Bronchial epithelial cell (primary cell): ENCODE measurements around the gene ASIC2. TPM values are rescaled to one million over a fixed set of nuclear protein-coding genes. Genes with fewer than 3 reads are reported as not detected.

Experiments used
- DNase-seq: peaks from one replicate; pipeline ENCODE4 v3.0.0-alpha.2; 2010; ENCODE audit warnings: low read depth
- FAIRE-seq: peaks from 2 replicates; lab custom pipeline; 2011; peaks lifted over from hg19 to GRCh38; lab: Jason Lieb, UNC
- H3K27me3 ChIP-seq: 2 replicates; pipeline ENCODE4 v1.5.1; 2011; ENCODE audit warnings: low read length; ENCODE audit not compliant: control insufficient read depth, insufficient read depth
- H3K36me3 ChIP-seq: 2 replicates; pipeline ENCODE4 v1.5.1; 2011; ENCODE audit warnings: low read length; ENCODE audit not compliant: control insufficient read depth, insufficient read depth
- H3K4me3 ChIP-seq: 2 replicates; pipeline ENCODE4 v1.5.1; 2011; ENCODE audit warnings: mild to moderate bottlenecking, low read depth, low read length, control low read depth
- CTCF ChIP-seq: IDR thresholded peaks from 2 replicates; pipeline ENCODE4 v1.5.1; 2011; ENCODE audit warnings: mild to moderate bottlenecking, moderate library complexity, low read length, control low read depth, inconsistent platforms; ENCODE audit not compliant: insufficient read depth, severe bottlenecking
- total RNA-seq: library from RNA; depleted of rRNA; stranded (reverse); fragments of >200 nt; gene quantifications from 2 replicates; pipeline ENCODE4 v1.2.1, GENCODE V29; 2014

Gene ASIC2
- total RNA-seq, 1 donor from 2014 or later, result not detected

DNA sequence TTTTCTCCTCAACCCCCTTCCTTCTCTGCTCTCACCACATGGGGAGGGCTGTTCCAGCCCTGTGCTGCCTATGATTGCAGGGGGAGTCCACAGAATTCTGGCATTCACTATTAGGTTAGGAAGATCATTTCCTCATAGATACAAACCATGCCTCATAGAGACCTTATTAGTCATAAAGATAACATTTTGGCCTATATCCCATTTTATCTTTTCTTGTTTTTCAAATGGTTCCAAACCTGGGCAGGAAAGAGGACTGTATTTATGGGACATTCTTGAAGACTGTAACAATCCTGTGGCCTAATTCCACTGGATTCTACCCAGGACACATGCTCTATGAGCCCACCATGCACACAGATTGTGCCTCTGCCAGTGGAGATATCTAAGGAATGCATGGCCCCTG lies 51.7 kb downstream of the ASIC2 start:
- FAIRE-seq, result no peak
- no peak overlapping the region for H3K4me3 ChIP-seq
- DNase-seq, result peak; percentile 53
- H3K27me3 ChIP-seq, result peaks cover 2% of the 10 kb centered on the region
- no peaks in the 10 kb centered on the region for H3K36me3 ChIP-seq
- no peak for TF ChIP-seq CTCF

- FAIRE-seq, result no peak
- H3K27me3 ChIP-seq, result peaks cover 2% of the 10 kb centered on the region
- DNase-seq, result no peak
These were observed 52.7 kb downstream of the ASIC2 start for GRCh38 chr17:33240362-33240761.

GRCh38 chr17:33239702-33240101 lies 53.4 kb downstream of the ASIC2 start:
- DNase-seq (no peak), FAIRE-seq (no peak)
- peaks cover 2% of the 10 kb centered on the region for H3K27me3 ChIP-seq
- no peak overlapping the region for H3K4me3 ChIP-seq
- TF ChIP-seq CTCF, result no peak
- H3K36me3 ChIP-seq, result no peaks in the 10 kb centered on the region

More at GRCh38 chr17:33240362-33240761, 52.7 kb downstream of the ASIC2 start:
- no peak for TF ChIP-seq CTCF
- no peak overlapping the region for H3K4me3 ChIP-seq
- no peaks in the 10 kb centered on the region for H3K36me3 ChIP-seq

- Histone ChIP-seq H3K4me3 (no peak overlapping the region), H3K27me3 (peaks cover 4% of the 10 kb centered on the region), H3K36me3 (no peaks in the 10 kb centered on the region)
- FAIRE-seq (no peak), DNase-seq (peak; percentile 97)
- no peak for TF ChIP-seq CTCF
These were observed 58.0 kb downstream of the ASIC2 start for GRCh38 chr17:33234930-33235685.

DNA sequence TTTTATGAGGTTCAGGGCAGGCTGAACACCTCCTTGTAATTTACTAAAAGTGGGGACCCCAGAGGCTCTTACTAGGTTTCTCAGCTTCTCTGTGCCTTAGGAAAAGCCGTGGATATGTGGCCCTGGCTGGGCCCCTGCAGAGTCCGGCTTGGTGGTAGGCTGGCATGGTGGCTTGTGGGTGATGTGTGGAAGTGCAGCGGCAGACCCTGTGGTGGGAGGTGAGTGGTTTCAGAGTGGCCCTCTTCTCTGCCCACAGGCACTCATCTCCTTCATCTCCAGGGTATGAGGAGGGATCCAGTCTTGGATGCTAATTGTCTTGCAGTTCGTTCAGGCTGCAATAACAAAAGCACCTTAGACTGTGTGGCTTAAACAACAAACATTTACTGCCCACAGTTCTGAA lies 58.9 kb downstream of the ASIC2 start:
- H3K36me3 ChIP-seq, result no peaks in the 10 kb centered on the region
- FAIRE-seq, result peak; percentile 81
- no peak for TF ChIP-seq CTCF
- H3K27me3 ChIP-seq, result peaks cover 4% of the 10 kb centered on the region
- DNase-seq, result no peak
- H3K4me3 ChIP-seq, result no peak overlapping the region

GRCh38 chr17:33233811-33234177 lies 59.3 kb downstream of the ASIC2 start:
- FAIRE-seq (no peak), DNase-seq (no peak)
- Histone ChIP-seq H3K4me3 (no peak overlapping the region), H3K27me3 (peaks cover 4% of the 10 kb centered on the region), H3K36me3 (no peaks in the 10 kb centered on the region)
- TF ChIP-seq CTCF, result no peak
